HL-60 (cell line): ENCODE measurements around the gene PLSCR4.

ENCODE experiments used
- POLR2AphosphoS5 ChIP-seq: IDR thresholded peaks from 2 replicates; pipeline ENCODE4 v1.6.1; 2012; ENCODE audit warnings: low read depth
- TF ChIP-seq, protein P1 (sequence below): IDR thresholded peaks from one replicate; pipeline ENCODE4 v1.5.1; 2011; ENCODE audit warnings: low read length, control low read depth, inconsistent platforms; ENCODE audit not compliant: insufficient read depth
- TF ChIP-seq, protein P2 (sequence below): IDR thresholded peaks from 2 replicates; pipeline ENCODE4 v1.6.1; 2012; ENCODE audit warnings: low read depth; ENCODE audit not compliant: insufficient replicate concordance

DNA sequence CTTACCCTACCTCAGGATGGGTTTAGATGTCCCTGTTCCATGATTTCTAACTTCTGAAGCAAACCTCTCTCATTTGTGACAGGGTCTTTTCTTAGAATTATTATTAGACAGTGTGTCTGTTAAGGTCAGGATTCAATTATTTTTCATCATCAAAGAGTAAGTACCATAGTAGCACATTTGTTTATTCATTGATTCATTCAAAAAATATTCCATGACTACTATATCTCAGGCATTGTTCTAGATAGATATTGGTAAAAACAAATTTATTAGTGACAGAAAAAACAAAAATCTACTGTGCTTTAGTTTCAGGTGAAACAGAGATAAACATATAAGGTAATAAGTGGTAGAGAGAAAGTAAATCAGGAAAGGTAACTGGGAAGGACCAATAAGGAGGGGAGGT lies 86.4 kb downstream of the PLSCR4 start:
- TF ChIP-seq, protein P1, sequence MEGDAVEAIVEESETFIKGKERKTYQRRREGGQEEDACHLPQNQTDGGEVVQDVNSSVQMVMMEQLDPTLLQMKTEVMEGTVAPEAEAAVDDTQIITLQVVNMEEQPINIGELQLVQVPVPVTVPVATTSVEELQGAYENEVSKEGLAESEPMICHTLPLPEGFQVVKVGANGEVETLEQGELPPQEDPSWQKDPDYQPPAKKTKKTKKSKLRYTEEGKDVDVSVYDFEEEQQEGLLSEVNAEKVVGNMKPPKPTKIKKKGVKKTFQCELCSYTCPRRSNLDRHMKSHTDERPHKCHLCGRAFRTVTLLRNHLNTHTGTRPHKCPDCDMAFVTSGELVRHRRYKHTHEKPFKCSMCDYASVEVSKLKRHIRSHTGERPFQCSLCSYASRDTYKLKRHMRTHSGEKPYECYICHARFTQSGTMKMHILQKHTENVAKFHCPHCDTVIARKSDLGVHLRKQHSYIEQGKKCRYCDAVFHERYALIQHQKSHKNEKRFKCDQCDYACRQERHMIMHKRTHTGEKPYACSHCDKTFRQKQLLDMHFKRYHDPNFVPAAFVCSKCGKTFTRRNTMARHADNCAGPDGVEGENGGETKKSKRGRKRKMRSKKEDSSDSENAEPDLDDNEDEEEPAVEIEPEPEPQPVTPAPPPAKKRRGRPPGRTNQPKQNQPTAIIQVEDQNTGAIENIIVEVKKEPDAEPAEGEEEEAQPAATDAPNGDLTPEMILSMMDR, result no peak
- TF ChIP-seq POLR2AphosphoS5, result no peak
- TF ChIP-seq, protein P2, sequence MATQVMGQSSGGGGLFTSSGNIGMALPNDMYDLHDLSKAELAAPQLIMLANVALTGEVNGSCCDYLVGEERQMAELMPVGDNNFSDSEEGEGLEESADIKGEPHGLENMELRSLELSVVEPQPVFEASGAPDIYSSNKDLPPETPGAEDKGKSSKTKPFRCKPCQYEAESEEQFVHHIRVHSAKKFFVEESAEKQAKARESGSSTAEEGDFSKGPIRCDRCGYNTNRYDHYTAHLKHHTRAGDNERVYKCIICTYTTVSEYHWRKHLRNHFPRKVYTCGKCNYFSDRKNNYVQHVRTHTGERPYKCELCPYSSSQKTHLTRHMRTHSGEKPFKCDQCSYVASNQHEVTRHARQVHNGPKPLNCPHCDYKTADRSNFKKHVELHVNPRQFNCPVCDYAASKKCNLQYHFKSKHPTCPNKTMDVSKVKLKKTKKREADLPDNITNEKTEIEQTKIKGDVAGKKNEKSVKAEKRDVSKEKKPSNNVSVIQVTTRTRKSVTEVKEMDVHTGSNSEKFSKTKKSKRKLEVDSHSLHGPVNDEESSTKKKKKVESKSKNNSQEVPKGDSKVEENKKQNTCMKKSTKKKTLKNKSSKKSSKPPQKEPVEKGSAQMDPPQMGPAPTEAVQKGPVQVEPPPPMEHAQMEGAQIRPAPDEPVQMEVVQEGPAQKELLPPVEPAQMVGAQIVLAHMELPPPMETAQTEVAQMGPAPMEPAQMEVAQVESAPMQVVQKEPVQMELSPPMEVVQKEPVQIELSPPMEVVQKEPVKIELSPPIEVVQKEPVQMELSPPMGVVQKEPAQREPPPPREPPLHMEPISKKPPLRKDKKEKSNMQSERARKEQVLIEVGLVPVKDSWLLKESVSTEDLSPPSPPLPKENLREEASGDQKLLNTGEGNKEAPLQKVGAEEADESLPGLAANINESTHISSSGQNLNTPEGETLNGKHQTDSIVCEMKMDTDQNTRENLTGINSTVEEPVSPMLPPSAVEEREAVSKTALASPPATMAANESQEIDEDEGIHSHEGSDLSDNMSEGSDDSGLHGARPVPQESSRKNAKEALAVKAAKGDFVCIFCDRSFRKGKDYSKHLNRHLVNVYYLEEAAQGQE, result no peak
